Sigmoid colon (tissue), 4 donors: ENCODE measurements around the gene LYPD4.

ENCODE experiments used
- EP300 ChIP-seq, 4 donors: sonication (generic); formaldehyde crosslinking; IDR thresholded peaks; one replicate each; pipeline ENCODE4 v1.6.1; 2017; ENCODE audit warnings: antibody characterized with exemption in 4 of 4
- POLR2A ChIP-seq, 2 donors: fragments of 450-650 bp; IDR thresholded peaks; one replicate each; pipeline ENCODE4 v1.6.1; 2016; ENCODE audit warnings: antibody characterized with exemption in 2 of 2, mild to moderate bottlenecking in 2 of 2, moderate library complexity in 2 of 2
- POLR2AphosphoS5 ChIP-seq, 4 donors: sonication (generic); formaldehyde crosslinking; IDR thresholded peaks; one replicate each; pipeline ENCODE4 v1.6.1; 2017; ENCODE audit warnings: antibody characterized with exemption in 4 of 4
- TF ChIP-seq, protein P1 (sequence below), 4 experiments: fragments of 450-650 bp in 3 of 4; fragments of 200-600 bp in 1 of 4; IDR thresholded peaks; one replicate each; pipeline ENCODE4 v1.5.1; 2016 to 2019; ENCODE audit warnings: antibody characterized with exemption in 4 of 4, mild to moderate bottlenecking in 3 of 4, moderate library complexity in 2 of 4

DNA sequence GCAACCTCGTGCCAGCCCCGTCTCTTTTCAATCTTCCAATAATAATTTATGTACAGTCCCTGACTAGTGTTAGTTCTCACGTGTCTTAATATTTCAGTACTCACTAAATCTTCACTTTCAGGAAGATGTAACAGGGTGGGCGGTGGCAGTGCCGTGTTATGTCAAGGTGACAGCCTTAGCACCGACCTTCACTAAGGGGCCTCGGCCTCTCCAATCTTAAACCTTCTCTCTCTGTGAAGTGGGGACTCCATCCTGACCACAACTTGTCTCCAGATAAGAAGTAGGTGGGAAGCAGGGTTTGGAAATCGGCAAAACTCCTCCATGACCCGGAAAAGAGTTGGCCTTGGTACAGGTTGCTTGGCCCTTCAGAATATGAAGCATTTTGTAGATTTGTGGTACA is 17.4 kb upstream of the LYPD4 start:
- TF ChIP-seq, protein P1, sequence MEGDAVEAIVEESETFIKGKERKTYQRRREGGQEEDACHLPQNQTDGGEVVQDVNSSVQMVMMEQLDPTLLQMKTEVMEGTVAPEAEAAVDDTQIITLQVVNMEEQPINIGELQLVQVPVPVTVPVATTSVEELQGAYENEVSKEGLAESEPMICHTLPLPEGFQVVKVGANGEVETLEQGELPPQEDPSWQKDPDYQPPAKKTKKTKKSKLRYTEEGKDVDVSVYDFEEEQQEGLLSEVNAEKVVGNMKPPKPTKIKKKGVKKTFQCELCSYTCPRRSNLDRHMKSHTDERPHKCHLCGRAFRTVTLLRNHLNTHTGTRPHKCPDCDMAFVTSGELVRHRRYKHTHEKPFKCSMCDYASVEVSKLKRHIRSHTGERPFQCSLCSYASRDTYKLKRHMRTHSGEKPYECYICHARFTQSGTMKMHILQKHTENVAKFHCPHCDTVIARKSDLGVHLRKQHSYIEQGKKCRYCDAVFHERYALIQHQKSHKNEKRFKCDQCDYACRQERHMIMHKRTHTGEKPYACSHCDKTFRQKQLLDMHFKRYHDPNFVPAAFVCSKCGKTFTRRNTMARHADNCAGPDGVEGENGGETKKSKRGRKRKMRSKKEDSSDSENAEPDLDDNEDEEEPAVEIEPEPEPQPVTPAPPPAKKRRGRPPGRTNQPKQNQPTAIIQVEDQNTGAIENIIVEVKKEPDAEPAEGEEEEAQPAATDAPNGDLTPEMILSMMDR (IDR thresholded peaks at IDR 0.05), result no peak
- TF ChIP-seq POLR2AphosphoS5 (IDR thresholded peaks at IDR 0.05), result no peak
- no peak for TF ChIP-seq POLR2A (IDR thresholded peaks at IDR 0.05)
- no peak for TF ChIP-seq EP300 (IDR thresholded peaks at IDR 0.05)
